Cortex of kidney (tissue), 1 donor: ENCODE measurements around the gene U2AF1L4.

Experiments used
- DNase-seq: peaks from one replicate; lab custom pipeline; 2025; lab: John Stamatoyannopoulos, UW

Gene U2AF1L4

GRCh38 chr19:35745328-35746086, at the start of gene U2AF1L4, which contains the start of gene PSENEN:
Gene U2AF1L4 (minus strand): TSS chr19:35745418. CDS start chr19:35745391, 27 bp downstream.
Gene PSENEN (plus strand): TSS chr19:35745651. CDS start chr19:35745931, 280 bp downstream.
- no peak for DNase-seq

- no peak for DNase-seq
Observed at GRCh38 chr19:35793381-35794165, 48.4 kb upstream of the U2AF1L4 start.

GRCh38 chr19:35792888-35793287, 47.7 kb upstream of the U2AF1L4 start:
- no peak for DNase-seq

GRCh38 chr19:35792312-35792711, 47.1 kb upstream of the U2AF1L4 start:
- no peak for DNase-seq

GRCh38 chr19:35791814-35792279, 46.6 kb upstream of the U2AF1L4 start:
- DNase-seq: no peak

GRCh38 chr19:35790981-35791813, 46.0 kb upstream of the U2AF1L4 start:
- DNase-seq: no peak

GRCh38 chr19:35789978-35790944, 45.0 kb upstream of the U2AF1L4 start:
- DNase-seq: no peak

- DNase-seq: no peak
Observed at GRCh38 chr19:35789195-35789977, 44.2 kb upstream of the U2AF1L4 start.

GRCh38 chr19:35788205-35788960, 43.2 kb upstream of the U2AF1L4 start:
- no peak for DNase-seq

- no peak for DNase-seq
Observed at GRCh38 chr19:35787227-35787799, 42.1 kb upstream of the U2AF1L4 start.

- DNase-seq: no peak
Observed at GRCh38 chr19:35786299-35787160, 41.3 kb upstream of the U2AF1L4 start.

GRCh38 chr19:35785339-35785627, 40.1 kb upstream of the U2AF1L4 start:
- DNase-seq: no peak

GRCh38 chr19:35784503-35785338, 39.5 kb upstream of the U2AF1L4 start:
- DNase-seq: no peak

GRCh38 chr19:35783469-35784434, 38.5 kb upstream of the U2AF1L4 start:
- DNase-seq: no peak

- no peak for DNase-seq
Observed at GRCh38 chr19:35782589-35782988, 37.4 kb upstream of the U2AF1L4 start.

GRCh38 chr19:35781650-35782049, 36.4 kb upstream of the U2AF1L4 start:
- no peak for DNase-seq
